ENCODE data around the gene NATD1.

The NATD1 gene

DNA sequence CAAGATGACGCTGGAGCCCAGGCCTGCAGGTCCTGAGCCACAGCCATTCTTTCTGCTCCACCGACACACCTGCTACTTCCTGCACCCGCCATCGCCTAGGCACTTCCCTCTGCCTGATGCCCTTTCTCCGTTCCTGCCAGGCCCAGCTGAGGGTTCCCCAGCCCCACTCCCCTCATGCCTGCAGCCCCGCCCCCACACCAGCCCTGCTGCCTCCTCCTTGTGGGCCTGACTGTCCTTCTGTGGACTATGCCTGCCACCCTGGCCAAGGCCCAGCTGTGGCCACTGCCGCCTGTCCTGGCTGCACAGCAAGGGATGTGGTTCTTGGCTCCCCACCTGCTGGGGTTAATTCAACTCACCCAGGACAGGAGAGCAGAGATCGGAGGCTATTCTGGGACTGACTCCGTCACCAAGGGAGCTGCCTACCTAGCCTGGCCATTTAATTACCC, 7.5 kb downstream of the NATD1 start:
- peaks cover 19% of the 10 kb centered on the region for H4K20me1 ChIP-seq (ENCODE audit: insufficient read depth, low read length)
- no peak overlapping the region for H3K4me3 ChIP-seq (ENCODE audit: low read depth in 1 of 2, low read length in 2 of 2)
- ATAC-seq (ENCODE audit: insufficient read depth, low read depth) (no peak), DNase-seq (peak; percentile 18)
- H3K27me3 ChIP-seq (ENCODE audit: insufficient read depth, low read length, poor library complexity) = peaks cover 4% of the 10 kb centered on the region
- no peak overlapping the region for H3K27ac ChIP-seq (ENCODE audit: low read length)
- TF ChIP-seq, protein P1, sequence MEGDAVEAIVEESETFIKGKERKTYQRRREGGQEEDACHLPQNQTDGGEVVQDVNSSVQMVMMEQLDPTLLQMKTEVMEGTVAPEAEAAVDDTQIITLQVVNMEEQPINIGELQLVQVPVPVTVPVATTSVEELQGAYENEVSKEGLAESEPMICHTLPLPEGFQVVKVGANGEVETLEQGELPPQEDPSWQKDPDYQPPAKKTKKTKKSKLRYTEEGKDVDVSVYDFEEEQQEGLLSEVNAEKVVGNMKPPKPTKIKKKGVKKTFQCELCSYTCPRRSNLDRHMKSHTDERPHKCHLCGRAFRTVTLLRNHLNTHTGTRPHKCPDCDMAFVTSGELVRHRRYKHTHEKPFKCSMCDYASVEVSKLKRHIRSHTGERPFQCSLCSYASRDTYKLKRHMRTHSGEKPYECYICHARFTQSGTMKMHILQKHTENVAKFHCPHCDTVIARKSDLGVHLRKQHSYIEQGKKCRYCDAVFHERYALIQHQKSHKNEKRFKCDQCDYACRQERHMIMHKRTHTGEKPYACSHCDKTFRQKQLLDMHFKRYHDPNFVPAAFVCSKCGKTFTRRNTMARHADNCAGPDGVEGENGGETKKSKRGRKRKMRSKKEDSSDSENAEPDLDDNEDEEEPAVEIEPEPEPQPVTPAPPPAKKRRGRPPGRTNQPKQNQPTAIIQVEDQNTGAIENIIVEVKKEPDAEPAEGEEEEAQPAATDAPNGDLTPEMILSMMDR (IDR thresholded peaks at IDR 0.05; ENCODE audit: borderline replicate concordance, extremely low read depth, low read length, poor library complexity, severe bottlenecking) = no peak
- TF ChIP-seq EZH2 (IDR thresholded peaks at IDR 0.05; ENCODE audit: borderline replicate concordance, low read depth, low read length, severe bottlenecking) = no peak
- no peak overlapping the region for H2AFZ ChIP-seq (ENCODE audit: low read depth, low read length)
- no peaks in the 10 kb centered on the region for H3K79me2 ChIP-seq (ENCODE audit: insufficient read depth, low read length)
- H3K4me1 ChIP-seq (ENCODE audit: insufficient read depth, low read length) = no peaks in the 10 kb centered on the region
- H3K9me3 ChIP-seq (ENCODE audit: insufficient read depth, low read length, severe bottlenecking) = no peaks in the 10 kb centered on the region
- H3K36me3 ChIP-seq (ENCODE audit: insufficient read depth, low read length) = no peaks in the 10 kb centered on the region
- H3K4me2 ChIP-seq (ENCODE audit: insufficient read depth, low read length) = no peak overlapping the region
- no peak overlapping the region for H3K9ac ChIP-seq (ENCODE audit: low read depth, low read length)

DNA sequence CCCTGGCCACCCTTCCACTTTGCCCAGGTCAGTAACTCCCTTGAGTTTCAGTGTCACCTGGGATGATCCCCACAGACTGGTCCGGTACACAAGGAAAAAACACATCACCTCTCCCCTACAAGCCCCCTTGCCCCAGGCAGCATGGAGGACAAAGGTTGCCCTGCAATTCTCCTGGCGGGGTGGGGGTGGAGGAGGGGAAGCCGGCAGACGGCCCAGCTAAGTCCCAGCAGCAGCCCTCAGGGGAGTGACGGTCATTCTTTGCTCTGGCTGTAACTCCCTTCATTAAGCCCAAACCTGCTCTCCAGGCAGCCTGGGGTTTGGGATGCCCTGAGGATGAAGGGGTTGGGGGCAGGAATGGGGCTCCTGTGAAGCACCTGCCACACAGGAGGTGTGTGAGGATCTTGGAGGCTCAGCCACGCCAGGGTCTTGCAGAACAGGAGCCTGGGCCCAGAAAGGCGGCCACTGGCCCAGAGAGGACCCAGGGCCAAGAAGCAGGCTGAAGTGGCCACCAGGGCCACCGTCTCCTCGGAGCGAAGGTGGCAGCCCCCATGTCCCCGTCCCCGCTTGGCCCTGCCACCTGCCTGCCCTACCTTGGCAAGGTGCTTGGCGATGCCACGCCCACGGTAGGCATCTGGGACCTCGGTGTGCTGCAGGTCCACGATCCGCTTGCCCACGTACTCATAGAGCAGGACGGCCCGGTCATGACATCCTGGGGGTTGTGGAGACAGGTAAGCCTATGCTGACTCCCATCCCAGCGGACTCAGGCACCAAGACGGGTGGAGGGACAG, 9.5 kb downstream of the NATD1 start:
- H3K79me2 ChIP-seq (ENCODE audit: insufficient read depth, low read length) = no peaks in the 10 kb centered on the region
- TF ChIP-seq, protein P1 (IDR thresholded peaks at IDR 0.05; ENCODE audit: borderline replicate concordance, extremely low read depth, low read length, poor library complexity, severe bottlenecking) = no peak
- TF ChIP-seq EZH2 (IDR thresholded peaks at IDR 0.05; ENCODE audit: borderline replicate concordance, low read depth, low read length, severe bottlenecking) = no peak
- peaks cover 19% of the 10 kb centered on the region for H4K20me1 ChIP-seq (ENCODE audit: insufficient read depth, low read length)
- no peak overlapping the region for H3K9ac ChIP-seq (ENCODE audit: low read depth, low read length)
- H3K27ac ChIP-seq (ENCODE audit: low read length) = no peak overlapping the region
- H3K9me3 ChIP-seq (ENCODE audit: insufficient read depth, low read length, severe bottlenecking) = no peaks in the 10 kb centered on the region
- H3K27me3 ChIP-seq (ENCODE audit: insufficient read depth, low read length, poor library complexity) = no peaks in the 10 kb centered on the region
- no peak overlapping the region for H3K4me3 ChIP-seq (ENCODE audit: low read depth in 1 of 2, low read length in 2 of 2)
- H2AFZ ChIP-seq (ENCODE audit: low read depth, low read length) = no peak overlapping the region
- H3K4me1 ChIP-seq (ENCODE audit: insufficient read depth, low read length) = no peaks in the 10 kb centered on the region
- DNase-seq (no peak), ATAC-seq (ENCODE audit: insufficient read depth, low read depth) (no peak)
- H3K4me2 ChIP-seq (ENCODE audit: insufficient read depth, low read length) = no peak overlapping the region
- no peaks in the 10 kb centered on the region for H3K36me3 ChIP-seq (ENCODE audit: insufficient read depth, low read length)

GRCh38 chr17:21242780-21243515, 10.3 kb downstream of the NATD1 start:
- Histone ChIP-seq H3K4me2 (ENCODE audit: insufficient read depth, low read length) (no peak overlapping the region), H3K4me1 (ENCODE audit: insufficient read depth, low read length) (no peaks in the 10 kb centered on the region), H3K27ac (ENCODE audit: low read length) (no peak overlapping the region), H3K9ac (ENCODE audit: low read depth, low read length) (no peak overlapping the region), H3K79me2 (ENCODE audit: insufficient read depth, low read length) (no peaks in the 10 kb centered on the region), H2AFZ (ENCODE audit: low read depth, low read length) (no peak overlapping the region), H3K36me3 (ENCODE audit: insufficient read depth, low read length) (no peaks in the 10 kb centered on the region), H3K4me3 (ENCODE audit: low read depth in 1 of 2, low read length in 2 of 2) (no peak overlapping the region), H3K9me3 (ENCODE audit: insufficient read depth, low read length, severe bottlenecking) (no peaks in the 10 kb centered on the region), H3K27me3 (ENCODE audit: insufficient read depth, low read length, poor library complexity) (no peaks in the 10 kb centered on the region), H4K20me1 (ENCODE audit: insufficient read depth, low read length) (peaks cover 19% of the 10 kb centered on the region)
- ATAC-seq (ENCODE audit: insufficient read depth, low read depth) (no peak), DNase-seq (no peak)
- TF ChIP-seq, protein P1 (IDR thresholded peaks at IDR 0.05; ENCODE audit: borderline replicate concordance, extremely low read depth, low read length, poor library complexity, severe bottlenecking) = no peak
- TF ChIP-seq EZH2 (IDR thresholded peaks at IDR 0.05; ENCODE audit: borderline replicate concordance, low read depth, low read length, severe bottlenecking) = no peak
